AG04449 (cell line): ENCODE results near the gene ENTREP3.

Experiments
- CTCF ChIA-PET: fragments of 350-600 bp; formaldehyde crosslinking; extraction: SDS; loops from one replicate; lab custom pipeline; 2021; ENCODE audit warnings: antibody characterized with exemption; lab: Yijun Ruan, JAX
- POLR2A ChIA-PET: fragments of 400-600, 350-600 bp; formaldehyde crosslinking; extraction: SDS; loops from one replicate; lab custom pipeline; 2020; ENCODE audit warnings: antibody characterized with exemption, inconsistent platforms; lab: Yijun Ruan, JAX
- DNase-seq: peaks from one replicate; pipeline ENCODE4 v3.0.0-alpha.2; 2010; ENCODE audit warnings: low read depth, low spot score
- H3K4me3 ChIP-seq: 2 replicates; pipeline ENCODE4 v1.5.1; 2011; ENCODE audit warnings: low read depth, mild to moderate bottlenecking, control low read depth, low read length
- TF ChIP-seq, protein P1 (sequence below): IDR thresholded peaks from one replicate; pipeline ENCODE4 v1.5.1; 2011; ENCODE audit warnings: mild to moderate bottlenecking, moderate library complexity, low read length, control low read depth, inconsistent platforms; ENCODE audit not compliant: insufficient read depth; ENCODE audit errors: missing control alignments

ENTREP3 gene

DNA sequence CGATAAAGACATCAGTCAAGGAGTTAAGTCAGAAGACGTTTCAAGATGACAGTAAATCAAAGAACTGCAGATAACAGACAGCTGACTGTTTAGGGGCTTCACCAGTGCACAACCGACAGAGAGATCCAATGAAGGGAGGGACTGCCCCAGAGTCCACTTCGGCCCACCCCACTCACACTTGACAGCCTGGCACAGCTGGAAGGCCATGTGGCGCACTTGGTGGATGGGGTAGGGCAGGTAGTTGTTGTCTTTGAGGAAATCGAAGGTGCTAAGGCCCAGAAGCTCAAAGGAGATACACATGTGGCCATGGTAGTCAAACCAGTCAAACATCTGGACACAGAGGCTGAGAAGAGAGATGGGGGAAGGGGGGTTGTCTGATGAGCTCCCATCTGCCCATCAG, 11.3 kb upstream of the ENTREP3 start:
- ChIA-PET POLR2A (interaction anchor here (0.9 to 1.2 kb wide), 2 partner anchors 11 kb away, joined by 3 read pairs; partner anchors contain the start of genes ENTREP3 and HCN3), CTCF (interaction anchor here (0.8 to 5.3 kb wide), 7 partner anchors 10 to 94 kb away, joined by 3 to 77 read pairs (median 4); partner anchors contain the start of genes FDPS, HCN3 and KRTCAP2)
- no peak for DNase-seq
- TF ChIP-seq, protein P1, sequence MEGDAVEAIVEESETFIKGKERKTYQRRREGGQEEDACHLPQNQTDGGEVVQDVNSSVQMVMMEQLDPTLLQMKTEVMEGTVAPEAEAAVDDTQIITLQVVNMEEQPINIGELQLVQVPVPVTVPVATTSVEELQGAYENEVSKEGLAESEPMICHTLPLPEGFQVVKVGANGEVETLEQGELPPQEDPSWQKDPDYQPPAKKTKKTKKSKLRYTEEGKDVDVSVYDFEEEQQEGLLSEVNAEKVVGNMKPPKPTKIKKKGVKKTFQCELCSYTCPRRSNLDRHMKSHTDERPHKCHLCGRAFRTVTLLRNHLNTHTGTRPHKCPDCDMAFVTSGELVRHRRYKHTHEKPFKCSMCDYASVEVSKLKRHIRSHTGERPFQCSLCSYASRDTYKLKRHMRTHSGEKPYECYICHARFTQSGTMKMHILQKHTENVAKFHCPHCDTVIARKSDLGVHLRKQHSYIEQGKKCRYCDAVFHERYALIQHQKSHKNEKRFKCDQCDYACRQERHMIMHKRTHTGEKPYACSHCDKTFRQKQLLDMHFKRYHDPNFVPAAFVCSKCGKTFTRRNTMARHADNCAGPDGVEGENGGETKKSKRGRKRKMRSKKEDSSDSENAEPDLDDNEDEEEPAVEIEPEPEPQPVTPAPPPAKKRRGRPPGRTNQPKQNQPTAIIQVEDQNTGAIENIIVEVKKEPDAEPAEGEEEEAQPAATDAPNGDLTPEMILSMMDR: no peak
- H3K4me3 ChIP-seq: no peak overlapping the region

DNA sequence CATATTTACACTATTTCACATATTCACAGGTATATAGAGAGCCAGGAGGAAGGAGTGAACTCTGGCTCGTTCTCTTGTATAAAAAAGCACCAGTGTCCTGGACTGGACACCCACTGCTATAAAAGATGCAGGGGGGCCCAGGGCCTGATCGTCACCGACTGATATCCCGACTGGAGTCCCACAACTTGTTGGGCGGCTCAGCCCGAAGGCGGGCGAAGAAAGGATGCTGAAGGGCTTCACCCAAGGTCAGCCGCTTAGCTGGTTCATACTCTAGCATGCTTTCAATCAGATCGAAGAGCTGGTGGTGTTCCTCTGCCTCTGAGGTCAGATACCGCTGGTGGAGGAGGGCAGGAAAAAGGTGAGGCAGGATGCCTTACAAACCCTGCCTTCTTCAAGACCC, 7.8 kb upstream of the ENTREP3 start:
- CTCF ChIA-PET: interaction anchor here (1.0 to 5.3 kb wide), 3 partner anchors 9 to 61 kb away, joined by 3 to 77 read pairs (median 7); no protein-coding TSS in a partner anchor
- no peak overlapping the region for H3K4me3 ChIP-seq
- TF ChIP-seq, protein P1: no peak
- POLR2A ChIA-PET: interaction anchor here (0.9 kb wide), 1 partner anchor 10 kb away, joined by 5 read pairs; the partner anchor contains the start of gene CLK2
- DNase-seq: no peak

DNA sequence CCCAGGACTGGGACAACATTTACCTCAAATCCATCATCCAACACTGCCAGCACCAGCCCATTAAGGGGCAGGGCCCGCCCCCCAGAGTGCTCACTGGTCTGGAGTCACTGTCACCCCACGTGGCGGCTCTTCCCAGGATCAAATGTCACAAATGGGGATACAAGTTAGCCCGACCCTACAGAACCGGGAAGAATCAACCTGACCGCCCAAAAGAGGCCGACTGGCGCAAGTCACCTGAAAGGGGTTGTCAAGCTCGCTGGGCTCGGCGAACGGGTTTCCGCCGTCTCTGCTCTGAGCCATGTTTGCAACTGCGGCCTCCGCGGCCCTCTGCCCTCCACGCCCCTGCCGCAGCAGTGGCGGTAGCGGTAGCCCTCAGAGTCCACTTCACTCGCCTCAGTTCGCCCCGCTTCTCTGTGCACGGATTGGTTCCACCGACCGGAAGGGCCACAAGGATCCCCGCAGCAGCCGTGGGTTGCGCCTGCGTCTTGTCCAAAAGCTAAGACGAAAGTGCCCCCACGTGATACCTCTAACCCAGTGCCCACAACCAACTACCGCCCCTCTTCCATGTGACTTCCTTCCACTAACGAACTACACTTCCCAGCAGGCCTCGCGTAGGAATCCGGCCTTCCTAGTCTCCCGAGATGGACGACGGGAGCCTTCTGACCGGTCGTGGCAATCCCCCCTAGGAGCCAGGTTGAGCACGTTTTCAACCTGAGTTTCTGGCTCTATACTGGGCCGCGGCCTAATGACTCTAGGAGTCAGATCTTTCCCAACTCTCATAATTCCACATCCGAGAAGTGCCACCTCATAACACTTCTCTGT, 6.8 kb upstream of the ENTREP3 start, which contains the start of gene SCAMP3:
SCAMP3 (minus strand) TSS at position 509 of the 822 bp plus-strand sequence; CDS start at position 300, 209 bp downstream.
- TF ChIP-seq, protein P1: no peak
- peak within 1 kb of the TSS; percentile 97 for H3K4me3 ChIP-seq
- peak; percentile 92 for DNase-seq
- ChIA-PET CTCF (interaction anchor here (0.8 to 4.8 kb wide), 3 partner anchors 12 to 62 kb away, joined by 3 to 97 read pairs (median 4); partner anchors contain the start of gene RUSC1), POLR2A (interaction anchor here (0.8 to 1.7 kb wide), 8 partner anchors 11 to 61 kb away, joined by 3 to 13 read pairs (median 4); partner anchors contain the start of genes CLK2, HCN3 and MTX1)

DNA sequence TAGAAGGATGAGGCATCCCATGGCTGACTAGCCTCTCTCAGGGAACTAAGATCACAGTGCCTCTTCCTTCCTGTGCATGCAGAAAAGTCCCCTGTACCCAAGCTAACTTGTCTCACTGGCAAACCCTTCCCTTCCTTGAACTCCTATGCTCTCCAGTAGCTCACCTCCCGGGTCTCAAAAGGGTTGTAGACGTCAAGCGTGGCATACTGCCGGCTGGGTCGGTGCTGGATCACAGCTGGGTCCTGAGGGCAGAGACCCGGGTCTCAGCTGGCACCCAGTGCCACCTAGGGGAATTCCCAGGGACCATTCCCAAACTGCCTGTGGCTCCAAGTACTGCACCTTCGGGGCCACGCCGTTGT, 6.2 kb upstream of the ENTREP3 start:
- TF ChIP-seq, protein P1: peak; percentile 7
- H3K4me3 ChIP-seq: peak overlapping the region; percentile 97
- POLR2A ChIA-PET: interaction anchor here (0.7 to 1.7 kb wide), 5 partner anchors 10 to 62 kb away, joined by 3 to 13 read pairs (median 4); partner anchors contain the start of genes CLK2 and MTX1
- CTCF ChIA-PET: interaction anchor here (0.8 to 4.8 kb wide), 6 partner anchors 11 to 67 kb away, joined by 3 to 97 read pairs (median 3); partner anchors contain the start of gene RUSC1
- DNase-seq: no peak

DNA sequence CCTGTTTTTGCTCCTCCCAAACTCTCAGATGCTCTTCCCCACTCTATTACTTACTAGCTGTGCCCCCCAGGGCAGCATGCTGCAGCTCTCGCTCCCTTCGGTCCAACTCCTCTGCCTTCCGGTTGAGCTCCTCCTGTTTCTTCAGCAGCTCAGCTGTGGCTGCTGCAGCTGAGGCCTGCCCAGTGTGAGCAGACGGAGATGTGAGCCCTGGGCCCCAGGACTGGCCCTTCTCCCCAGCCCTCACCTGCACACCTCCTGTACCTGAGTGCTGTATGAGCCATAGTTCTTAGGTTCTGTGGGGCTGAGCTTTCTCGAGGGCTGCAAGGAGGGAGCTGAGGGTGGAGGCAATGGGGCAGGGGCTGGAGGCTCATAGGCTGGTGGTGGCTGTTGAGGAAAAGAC, 5.0 kb upstream of the ENTREP3 start:
- DNase-seq: no peak
- TF ChIP-seq, protein P1: no peak
- CTCF ChIA-PET: interaction anchor here (0.6 to 4.8 kb wide), 7 partner anchors 10 to 66 kb away, joined by 3 to 97 read pairs (median 3); no protein-coding TSS in a partner anchor
- POLR2A ChIA-PET: interaction anchor here (1.1 to 1.6 kb wide), 2 partner anchors 9 to 17 kb away, joined by 3 to 6 read pairs; no protein-coding TSS in a partner anchor
- H3K4me3 ChIP-seq: no peak overlapping the region
